ENCODE data around the gene SERPINB6.

The SERPINB6 gene

DNA sequence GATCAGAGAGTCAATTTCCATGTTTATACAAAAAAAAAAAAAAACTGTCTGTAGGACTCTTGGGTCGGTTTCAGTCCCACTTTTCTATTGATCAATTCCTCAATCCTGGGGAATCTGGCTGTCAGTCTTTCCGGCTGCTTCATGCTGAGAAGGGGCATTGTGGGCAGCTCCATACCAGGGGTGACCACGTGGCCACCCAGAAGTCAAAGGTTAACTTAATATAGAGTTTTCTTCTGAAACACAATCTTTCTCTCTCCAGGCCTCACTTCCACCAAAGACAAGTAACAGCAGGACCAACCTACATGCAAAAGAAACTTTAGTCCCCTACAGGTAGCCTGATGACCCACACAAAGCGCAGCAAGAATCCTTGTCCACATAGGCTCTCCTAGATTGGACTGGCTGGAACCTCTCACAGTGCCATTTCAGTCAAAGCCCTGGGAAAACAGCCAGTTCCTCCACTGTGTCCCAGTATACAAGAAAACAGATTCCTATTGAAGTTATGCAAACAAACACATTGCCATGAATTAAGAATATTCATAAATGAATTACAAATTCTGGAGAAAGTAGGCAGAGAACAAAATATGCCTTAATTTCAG is 49.7 kb downstream of the SERPINB6 start:
- TF ChIP-seq, protein P1, sequence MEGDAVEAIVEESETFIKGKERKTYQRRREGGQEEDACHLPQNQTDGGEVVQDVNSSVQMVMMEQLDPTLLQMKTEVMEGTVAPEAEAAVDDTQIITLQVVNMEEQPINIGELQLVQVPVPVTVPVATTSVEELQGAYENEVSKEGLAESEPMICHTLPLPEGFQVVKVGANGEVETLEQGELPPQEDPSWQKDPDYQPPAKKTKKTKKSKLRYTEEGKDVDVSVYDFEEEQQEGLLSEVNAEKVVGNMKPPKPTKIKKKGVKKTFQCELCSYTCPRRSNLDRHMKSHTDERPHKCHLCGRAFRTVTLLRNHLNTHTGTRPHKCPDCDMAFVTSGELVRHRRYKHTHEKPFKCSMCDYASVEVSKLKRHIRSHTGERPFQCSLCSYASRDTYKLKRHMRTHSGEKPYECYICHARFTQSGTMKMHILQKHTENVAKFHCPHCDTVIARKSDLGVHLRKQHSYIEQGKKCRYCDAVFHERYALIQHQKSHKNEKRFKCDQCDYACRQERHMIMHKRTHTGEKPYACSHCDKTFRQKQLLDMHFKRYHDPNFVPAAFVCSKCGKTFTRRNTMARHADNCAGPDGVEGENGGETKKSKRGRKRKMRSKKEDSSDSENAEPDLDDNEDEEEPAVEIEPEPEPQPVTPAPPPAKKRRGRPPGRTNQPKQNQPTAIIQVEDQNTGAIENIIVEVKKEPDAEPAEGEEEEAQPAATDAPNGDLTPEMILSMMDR (IDR thresholded peaks at IDR 0.05; ENCODE audit: insufficient read depth, low read depth, low read length, missing control alignments) = no peak
- no peak overlapping the region for H3K4me3 ChIP-seq (ENCODE audit: low read depth, low read length)
- DNase-seq (ENCODE audit: low read depth) = no peak

DNA sequence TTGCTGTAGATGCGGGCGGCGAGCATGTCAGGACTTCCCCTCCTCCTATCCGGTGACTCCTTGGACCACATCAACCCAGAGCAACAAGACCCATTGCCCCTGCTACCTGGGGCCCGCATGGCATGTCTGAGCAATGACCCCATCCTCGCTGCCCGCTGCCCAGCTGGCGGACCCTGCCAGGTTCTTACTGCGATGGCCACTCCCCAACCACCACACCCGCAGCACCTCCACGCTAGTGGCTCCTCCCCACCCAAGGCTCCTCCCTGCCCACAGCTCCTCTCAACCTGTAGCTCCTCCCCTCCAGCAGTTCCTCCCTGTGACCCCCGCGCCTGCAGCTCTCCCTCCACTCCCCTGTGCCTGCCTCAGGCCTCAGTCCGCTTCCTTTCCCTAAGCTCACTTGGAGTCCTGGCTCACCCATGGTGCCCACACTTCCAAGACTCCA is 50.7 kb downstream of the SERPINB6 start:
- no peak overlapping the region for H3K4me3 ChIP-seq (ENCODE audit: low read depth, low read length)
- DNase-seq (ENCODE audit: low read depth) = no peak
- TF ChIP-seq, protein P1 (IDR thresholded peaks at IDR 0.05; ENCODE audit: insufficient read depth, low read depth, low read length, missing control alignments) = no peak

DNA sequence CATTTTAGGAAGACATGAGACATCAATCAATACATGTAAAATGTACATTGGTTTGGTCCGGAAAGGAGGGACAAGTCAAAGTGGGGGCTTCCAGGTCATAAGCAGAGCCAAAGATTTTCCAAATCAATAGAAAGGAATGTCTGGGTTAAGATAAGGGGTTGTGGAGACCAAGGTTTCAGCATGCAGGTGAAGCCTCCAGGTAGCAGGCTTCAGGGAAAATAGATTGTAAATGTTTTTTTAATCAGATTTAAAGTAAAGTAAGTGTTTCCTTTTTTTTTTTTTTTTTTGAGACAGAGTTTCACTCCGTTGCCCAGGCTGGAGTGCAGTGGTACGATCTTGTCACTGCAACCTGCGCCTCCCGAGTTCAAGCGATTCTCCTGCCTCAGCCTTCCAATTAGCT is 51.5 kb downstream of the SERPINB6 start:
- no peak overlapping the region for H3K4me3 ChIP-seq (ENCODE audit: low read depth, low read length)
- TF ChIP-seq, protein P1 (IDR thresholded peaks at IDR 0.05; ENCODE audit: insufficient read depth, low read depth, low read length, missing control alignments) = no peak
- no peak for DNase-seq (ENCODE audit: low read depth)

- no peak overlapping the region for H3K4me3 ChIP-seq (ENCODE audit: low read depth, low read length)
- no peak for DNase-seq (ENCODE audit: low read depth)
- TF ChIP-seq, protein P1 (IDR thresholded peaks at IDR 0.05; ENCODE audit: insufficient read depth, low read depth, low read length, missing control alignments) = no peak
These were observed 52.0 kb downstream of the SERPINB6 start for GRCh38 chr6:2919401-2919800.

DNA sequence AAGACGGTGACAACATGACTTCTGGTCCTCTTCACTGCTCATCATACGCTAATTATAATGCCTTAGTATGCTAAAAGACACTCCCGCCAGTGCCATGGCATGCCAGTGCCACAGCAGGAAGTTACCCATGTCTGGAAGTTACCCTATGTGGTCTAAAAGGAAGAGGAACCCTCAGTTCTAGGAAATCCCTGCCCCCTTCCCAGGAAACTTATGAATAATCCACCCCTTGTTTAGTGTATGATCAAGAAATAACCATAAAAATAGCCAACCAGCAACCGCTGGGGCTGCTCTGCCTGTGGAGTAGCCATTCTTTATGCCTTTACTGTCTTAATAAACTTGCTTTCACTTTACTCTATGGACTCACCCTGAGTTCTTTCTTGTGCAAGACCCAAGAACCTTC is 52.4 kb downstream of the SERPINB6 start:
- no peak for DNase-seq (ENCODE audit: low read depth)
- TF ChIP-seq, protein P1 (IDR thresholded peaks at IDR 0.05; ENCODE audit: insufficient read depth, low read depth, low read length, missing control alignments) = no peak
- no peak overlapping the region for H3K4me3 ChIP-seq (ENCODE audit: low read depth, low read length)

DNA sequence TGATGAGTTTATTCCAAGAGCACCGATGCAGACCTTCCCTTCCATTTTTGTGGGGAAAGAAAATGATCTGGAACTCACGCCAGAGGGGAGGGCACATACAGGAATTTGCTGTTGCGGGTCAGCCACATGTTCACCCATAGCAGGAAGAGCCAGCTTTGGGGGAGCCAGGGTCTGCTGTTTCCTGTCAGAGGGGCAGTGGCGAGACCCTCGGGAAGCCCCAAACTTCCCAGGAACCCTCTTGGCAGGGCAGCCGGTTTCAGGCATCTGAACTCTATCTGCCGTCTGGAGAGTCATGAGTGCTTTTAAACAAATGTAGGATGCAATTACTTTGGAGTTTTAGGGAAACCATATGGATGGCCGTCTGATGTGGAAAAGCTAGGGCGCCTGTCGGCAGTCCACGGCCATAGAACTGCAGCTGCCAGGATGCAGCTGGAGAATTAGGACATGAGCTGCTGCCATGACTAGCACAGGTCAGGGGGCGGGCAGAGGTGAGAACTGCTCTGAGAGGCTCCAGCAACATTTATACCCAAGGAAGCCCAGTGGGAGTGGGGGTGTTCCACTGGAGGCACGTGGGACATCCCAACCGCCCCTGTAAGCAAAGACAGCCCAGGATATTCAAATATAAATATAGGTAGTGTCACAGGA is 53.4 kb downstream of the SERPINB6 start:
- no peak for DNase-seq (ENCODE audit: low read depth)
- TF ChIP-seq, protein P1 (IDR thresholded peaks at IDR 0.05; ENCODE audit: insufficient read depth, low read depth, low read length, missing control alignments) = no peak
- no peak overlapping the region for H3K4me3 ChIP-seq (ENCODE audit: low read depth, low read length)

GRCh38 chr6:2917065-2917464 is 54.3 kb downstream of the SERPINB6 start:
- H3K4me3 ChIP-seq (ENCODE audit: low read depth, low read length) = no peak overlapping the region
- no peak for DNase-seq (ENCODE audit: low read depth)

More at GRCh38 chr6:2917065-2917464, 54.3 kb downstream of the SERPINB6 start:
- TF ChIP-seq, protein P1 (IDR thresholded peaks at IDR 0.05; ENCODE audit: insufficient read depth, low read depth, low read length, missing control alignments) = no peak

Data from GM12865 (cell line).